ENCODE results near the gene PRC1.
A peak's percentile ranks its signal among the peaks of the same experiment; 100 is the strongest.
"Not testable (repeated sequence)": the region's sequence is repeated elsewhere in the genome, so short reads cannot be mapped to it uniquely, and the experiment has no call there.

The PRC1 gene

GRCh38 chr15:90931828-90932659 is 62.3 kb downstream of the PRC1 start, which contains the start of gene HDDC3:
HDDC3 (minus strand) TSS chr15:90932549; CDS start chr15:90932540, 9 bp downstream.
- DNase-seq (ENCODE audit: insufficient read length, low spot score) = peak; percentile 94
- no peak for FAIRE-seq
- TF ChIP-seq, protein P1, sequence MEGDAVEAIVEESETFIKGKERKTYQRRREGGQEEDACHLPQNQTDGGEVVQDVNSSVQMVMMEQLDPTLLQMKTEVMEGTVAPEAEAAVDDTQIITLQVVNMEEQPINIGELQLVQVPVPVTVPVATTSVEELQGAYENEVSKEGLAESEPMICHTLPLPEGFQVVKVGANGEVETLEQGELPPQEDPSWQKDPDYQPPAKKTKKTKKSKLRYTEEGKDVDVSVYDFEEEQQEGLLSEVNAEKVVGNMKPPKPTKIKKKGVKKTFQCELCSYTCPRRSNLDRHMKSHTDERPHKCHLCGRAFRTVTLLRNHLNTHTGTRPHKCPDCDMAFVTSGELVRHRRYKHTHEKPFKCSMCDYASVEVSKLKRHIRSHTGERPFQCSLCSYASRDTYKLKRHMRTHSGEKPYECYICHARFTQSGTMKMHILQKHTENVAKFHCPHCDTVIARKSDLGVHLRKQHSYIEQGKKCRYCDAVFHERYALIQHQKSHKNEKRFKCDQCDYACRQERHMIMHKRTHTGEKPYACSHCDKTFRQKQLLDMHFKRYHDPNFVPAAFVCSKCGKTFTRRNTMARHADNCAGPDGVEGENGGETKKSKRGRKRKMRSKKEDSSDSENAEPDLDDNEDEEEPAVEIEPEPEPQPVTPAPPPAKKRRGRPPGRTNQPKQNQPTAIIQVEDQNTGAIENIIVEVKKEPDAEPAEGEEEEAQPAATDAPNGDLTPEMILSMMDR (IDR thresholded peaks at IDR 0.05; ENCODE audit: insufficient read depth, missing control alignments) = peak; percentile 67

DNA sequence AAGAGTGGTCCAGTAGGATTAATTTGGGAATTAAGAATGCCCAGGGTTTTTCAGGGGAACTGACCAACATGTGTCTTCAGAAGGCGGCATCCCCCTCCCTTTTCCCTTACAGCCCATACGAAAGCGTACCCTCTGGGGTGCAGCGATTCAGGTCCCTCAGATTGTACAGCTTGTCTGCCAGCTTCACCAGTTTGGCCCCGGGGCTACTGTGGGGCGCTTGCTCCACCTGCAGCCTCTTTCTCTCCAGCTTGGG is 62.8 kb downstream of the PRC1 start:
- no peak for FAIRE-seq
- DNase-seq (ENCODE audit: insufficient read length, low spot score) = no peak
- TF ChIP-seq, protein P1 (IDR thresholded peaks at IDR 0.05; ENCODE audit: insufficient read depth, missing control alignments) = no peak

DNA sequence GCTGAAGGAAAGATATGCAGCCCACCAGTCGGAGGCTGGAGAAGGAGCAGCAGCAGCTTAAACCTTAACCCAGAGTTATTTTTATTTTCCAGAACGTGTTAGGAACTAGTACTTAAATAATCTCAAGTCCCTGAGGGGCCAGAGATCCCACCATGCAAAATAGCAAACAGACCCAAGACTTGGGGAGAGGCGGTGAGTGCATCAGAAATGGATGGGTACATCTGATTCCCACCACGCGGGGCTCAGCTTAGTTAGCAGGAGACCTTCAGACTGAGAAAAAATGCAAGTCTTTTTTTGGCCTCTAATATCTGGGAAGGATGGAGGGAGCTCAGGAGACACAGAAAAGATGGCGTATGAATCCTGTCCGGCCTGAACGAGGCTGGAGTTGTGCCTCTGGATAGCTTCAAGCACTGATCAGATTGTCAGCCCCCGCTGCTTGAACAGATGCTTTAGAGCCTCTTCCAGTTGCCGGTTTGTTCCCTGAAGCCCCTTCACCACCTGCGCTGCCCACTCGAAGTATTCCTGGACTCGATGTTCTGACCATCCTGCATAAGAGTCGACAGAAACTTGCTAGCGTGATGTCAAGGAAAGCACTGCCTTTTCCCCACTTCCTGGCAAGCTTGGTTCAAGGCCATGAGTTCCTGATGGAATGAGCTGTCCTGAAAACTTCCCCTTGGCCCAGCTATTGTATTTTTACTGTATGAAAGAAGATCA is 63.3 kb downstream of the PRC1 start:
- TF ChIP-seq, protein P1 (IDR thresholded peaks at IDR 0.05; ENCODE audit: insufficient read depth, missing control alignments) = no peak
- DNase-seq (ENCODE audit: insufficient read length, low spot score) = no peak
- no peak for FAIRE-seq

- TF ChIP-seq, protein P1 (IDR thresholded peaks at IDR 0.05; ENCODE audit: insufficient read depth, missing control alignments) = no peak
- DNase-seq (ENCODE audit: insufficient read length, low spot score) = no peak
- no peak for FAIRE-seq
These were observed 64.9 kb downstream of the PRC1 start for GRCh38 chr15:90929246-90930019.

DNA sequence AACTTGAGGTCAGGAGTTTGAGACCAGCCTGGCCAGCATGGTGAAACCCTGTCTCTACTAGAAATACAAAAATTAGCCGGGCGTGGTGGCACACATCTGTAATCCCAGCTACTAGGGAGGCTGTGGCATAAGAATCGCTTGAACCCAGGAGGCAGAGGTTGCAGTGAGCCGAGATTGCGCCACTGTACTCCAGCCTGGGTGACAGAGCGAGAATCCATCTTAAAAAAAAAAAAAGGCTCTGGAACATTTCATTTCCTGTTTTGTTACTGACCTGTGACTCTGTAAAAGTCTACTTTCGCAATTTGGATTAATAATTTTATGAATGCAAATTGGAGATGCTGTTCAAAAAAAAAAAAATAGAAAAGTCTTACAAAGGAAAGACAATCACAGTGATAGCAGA is 66.2 kb downstream of the PRC1 start:
- not testable (repeated sequence) for DNase-seq (ENCODE audit: insufficient read length, low spot score); FAIRE-seq

DNA sequence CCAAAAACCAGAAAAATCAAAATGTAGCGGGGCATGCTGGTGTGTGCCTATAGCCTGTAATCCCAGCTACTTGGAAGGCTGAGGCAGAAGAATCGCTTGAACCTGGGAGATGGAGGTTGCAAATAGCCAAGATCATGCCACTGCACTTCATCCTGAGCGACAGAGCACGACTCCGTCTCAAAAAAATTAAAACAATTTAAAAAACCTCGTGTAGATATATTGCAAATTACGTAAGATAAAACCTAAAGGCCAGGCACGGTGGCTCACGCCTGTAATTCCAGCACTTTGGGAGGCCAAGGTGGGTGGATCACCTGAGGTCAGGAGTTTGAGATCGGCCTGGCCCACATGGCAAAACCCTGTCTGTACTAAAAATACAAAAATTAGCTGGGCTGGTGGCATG is 67.6 kb downstream of the PRC1 start:
- FAIRE-seq; DNase-seq (ENCODE audit: insufficient read length, low spot score): not testable (repeated sequence)

- no peak for FAIRE-seq
- DNase-seq (ENCODE audit: insufficient read length, low spot score) = no peak
- TF ChIP-seq, protein P1 (IDR thresholded peaks at IDR 0.05; ENCODE audit: insufficient read depth, missing control alignments) = no peak
These were observed 70.0 kb downstream of the PRC1 start for GRCh38 chr15:90924375-90924774.

GRCh38 chr15:90922712-90923322 is 71.5 kb downstream of the PRC1 start:
- not testable (repeated sequence) for DNase-seq (ENCODE audit: insufficient read length, low spot score); FAIRE-seq
